Measurements from ENCODE around the gene GMEB2.

DNA sequence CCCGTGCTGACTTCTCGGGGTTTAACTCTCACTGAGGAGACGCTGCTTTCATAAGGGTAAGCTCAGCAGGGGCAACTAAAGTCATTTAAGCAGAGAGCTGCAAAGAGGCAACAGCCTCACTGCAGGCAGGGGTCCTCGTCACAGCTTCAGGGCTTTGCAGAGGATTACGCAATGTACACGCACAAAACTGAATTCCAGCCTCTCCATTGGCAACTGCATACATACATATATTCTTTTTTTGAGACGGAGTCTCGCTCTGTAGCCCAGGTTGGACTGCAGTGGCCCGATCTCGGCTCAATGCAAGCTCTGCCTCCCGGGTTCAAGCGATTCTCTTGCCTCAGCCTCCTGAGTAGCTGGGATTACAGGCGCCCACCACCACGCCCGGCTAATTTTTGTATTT lies 2.4 kb downstream of the GMEB2 start:
- no peak for TF ChIP-seq GATA3 (IDR thresholded peaks at IDR 0.05; ENCODE audit: low read depth, low read length)
- no peak for TF ChIP-seq GATA2 (IDR thresholded peaks at IDR 0.05; ENCODE audit: low read depth, low read length)
